Measurements from ENCODE around the gene CBLIF. TPM values are rescaled to one million over a fixed set of nuclear protein-coding genes. Genes with fewer than 3 reads are reported as not detected.

CBLIF gene
- polyA plus RNA-seq, 1 donor (not counting 4 experiments of a cell fraction or from before 2014, with no cell fraction given): not detected

- dilution Hi-C loops (cut with MboI; ENCODE audit: extremely low pct_ligation_motif_present, low sequenced_read_pairs): no loop called here
These were observed 52.8 kb downstream of the CBLIF start for GRCh38 chr11:59792507-59792906.

GRCh38 chr11:59791639-59792038 is 53.7 kb downstream of the CBLIF start:
- FAIRE-seq: no peak
- no peaks in the 10 kb centered on the region for H3K9me3 ChIP-seq (ENCODE audit: control insufficient read depth, low read depth, low read length)
- H2AFZ ChIP-seq (ENCODE audit: control insufficient read depth, low read length): no peak overlapping the region

More at GRCh38 chr11:59792507-59792906, 52.8 kb downstream of the CBLIF start:
- Histone ChIP-seq H3K36me3 (ENCODE audit: control insufficient read depth in 2 of 2, extremely low read depth in 1 of 2, insufficient read depth in 2 of 2, low read length in 2 of 2) (peaks cover 49 to 59% of the 10 kb centered on the region in 2 experiments), H3K9me3 (ENCODE audit: control insufficient read depth, low read depth, low read length) (no peaks in the 10 kb centered on the region), H3K79me2 (ENCODE audit: control insufficient read depth, insufficient read depth, low read length) (peaks cover 2% of the 10 kb centered on the region), H3K27me3 (ENCODE audit: control insufficient read depth, extremely low read depth, insufficient read depth, low read length) (no peaks in the 10 kb centered on the region), H3K4me1 (ENCODE audit: control insufficient read depth, extremely low read depth, insufficient read depth, low read length) (peaks cover 5% of the 10 kb centered on the region), H3K9ac (ENCODE audit: control insufficient read depth, extremely low read depth, insufficient read depth, low read length) (no peak overlapping the region), H3K4me2 (ENCODE audit: control insufficient read depth, extremely low read depth, insufficient read depth, low read depth, low read length) (no peak overlapping the region), H3K27ac (ENCODE audit: control insufficient read depth, insufficient read depth, low read length) (no peak overlapping the region), H3K9me1 (ENCODE audit: control insufficient read depth, extremely low read depth, insufficient read depth, low read length) (no peaks in the 10 kb centered on the region), H3K4me3 (ENCODE audit: control insufficient read depth in 2 of 3, extremely low read depth in 1 of 3, insufficient read depth in 2 of 3, low read depth in 1 of 3, low read length in 3 of 3) (no peak overlapping the region), H4K20me1 (ENCODE audit: control insufficient read depth, extremely low read depth, insufficient read depth, low read length) (no peaks in the 10 kb centered on the region), H2AFZ (ENCODE audit: control insufficient read depth, low read length) (no peak overlapping the region)
- TF ChIP-seq CTCF (optimal IDR thresholded peaks at IDR 0.05 in 1 of 3, IDR thresholded peaks at IDR 0.05 in 1 of 3, conservative IDR thresholded peaks at IDR 0.05 in 1 of 3; ENCODE audit: extremely low read depth in 1 of 3, insufficient read depth in 2 of 3, low read length in 3 of 3) (no peak), EZH2 (IDR thresholded peaks at IDR 0.05; ENCODE audit: low read length) (no peak)
- DNase-seq (ENCODE audit: low read depth, low spot score) (no peak), FAIRE-seq (no peak)

More at GRCh38 chr11:59791639-59792038, 53.7 kb downstream of the CBLIF start:
- Histone ChIP-seq H3K79me2 (ENCODE audit: control insufficient read depth, insufficient read depth, low read length) (peaks cover 2% of the 10 kb centered on the region), H4K20me1 (ENCODE audit: control insufficient read depth, extremely low read depth, insufficient read depth, low read length) (no peaks in the 10 kb centered on the region), H3K4me2 (ENCODE audit: control insufficient read depth, extremely low read depth, insufficient read depth, low read depth, low read length) (no peak overlapping the region), H3K27me3 (ENCODE audit: control insufficient read depth, extremely low read depth, insufficient read depth, low read length) (no peaks in the 10 kb centered on the region), H3K9me1 (ENCODE audit: control insufficient read depth, extremely low read depth, insufficient read depth, low read length) (no peaks in the 10 kb centered on the region), H3K4me1 (ENCODE audit: control insufficient read depth, extremely low read depth, insufficient read depth, low read length) (peaks cover 14% of the 10 kb centered on the region), H3K9ac (ENCODE audit: control insufficient read depth, extremely low read depth, insufficient read depth, low read length) (no peak overlapping the region), H3K4me3 (ENCODE audit: control insufficient read depth in 2 of 3, extremely low read depth in 1 of 3, insufficient read depth in 2 of 3, low read depth in 1 of 3, low read length in 3 of 3) (no peak overlapping the region), H3K27ac (ENCODE audit: control insufficient read depth, insufficient read depth, low read length) (no peak overlapping the region), H3K36me3 (ENCODE audit: control insufficient read depth in 2 of 2, extremely low read depth in 1 of 2, insufficient read depth in 2 of 2, low read length in 2 of 2) (peaks cover 49 to 57% of the 10 kb centered on the region in 2 experiments)
- dilution Hi-C loops (cut with MboI; ENCODE audit: extremely low pct_ligation_motif_present, low sequenced_read_pairs): no loop called here
- no peak for DNase-seq (ENCODE audit: low read depth, low spot score)
- TF ChIP-seq CTCF (optimal IDR thresholded peaks at IDR 0.05 in 1 of 3, IDR thresholded peaks at IDR 0.05 in 1 of 3, conservative IDR thresholded peaks at IDR 0.05 in 1 of 3; ENCODE audit: extremely low read depth in 1 of 3, insufficient read depth in 2 of 3, low read length in 3 of 3) (no peak), EZH2 (IDR thresholded peaks at IDR 0.05; ENCODE audit: low read length) (no peak)

Measured in keratinocyte (primary cell).